ENCODE measurements around the gene HSPA8.
"Not testable (repeated sequence)": the region's sequence is repeated elsewhere in the genome, so short reads cannot be mapped to it uniquely, and the experiment has no call there.

The HSPA8 gene

GRCh38 chr11:123061403-123062157, at the start of gene HSPA8:
HSPA8 (minus strand) TSS chr11:123062136; CDS start chr11:123061324, 812 bp downstream.
- Mint-ChIP-seq H3K4me1 (ENCODE audit: low read depth) (peaks cover 49% of the 10 kb centered on the region), H3K27me3 (ENCODE audit: low read depth) (no peaks in the 10 kb centered on the region), H3K9me3 (no peaks in the 10 kb centered on the region), H3K27ac (peak within 1 kb of the TSS; percentile 100), H3K4me3 (peak within 1 kb of the TSS; percentile 100), H3K36me3 (ENCODE audit: low read depth) (peaks cover 68% of the 10 kb centered on the region)
- no peak for DNase-seq (ENCODE audit: low spot score)

- Mint-ChIP-seq H3K36me3 (ENCODE audit: low read depth) (no peaks in the 10 kb centered on the region), H3K27me3 (ENCODE audit: low read depth) (peaks cover 13% of the 10 kb centered on the region), H3K9me3 (no peaks in the 10 kb centered on the region), H3K4me3 (no peak overlapping the region), H3K4me1 (ENCODE audit: low read depth) (peaks cover 3% of the 10 kb centered on the region), H3K27ac (no peak overlapping the region)
- DNase-seq (ENCODE audit: low spot score): no peak
Measured at GRCh38 chr11:123111465-123111864, 49.5 kb upstream of the HSPA8 start.

DNA sequence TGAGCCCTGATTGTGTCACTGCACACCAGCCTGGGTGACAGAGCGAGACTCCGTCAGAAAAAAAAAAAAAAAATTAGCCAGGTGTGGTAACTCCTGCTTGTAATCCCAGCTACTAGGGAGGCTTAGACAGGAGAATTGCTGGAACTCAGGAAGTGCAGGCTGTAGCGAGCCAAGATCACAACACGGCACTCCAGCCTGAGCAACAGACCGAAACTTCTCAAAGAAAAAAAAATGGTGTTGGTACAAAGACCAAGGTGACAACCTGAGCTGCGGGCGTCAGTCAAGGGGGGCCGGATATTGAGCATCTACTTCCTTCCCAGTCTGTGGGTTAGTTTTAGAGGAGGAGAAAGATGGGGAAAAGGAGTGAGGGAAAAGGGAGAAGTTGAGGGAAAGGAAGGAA, 48.5 kb upstream of the HSPA8 start:
- Mint-ChIP-seq H3K36me3 (ENCODE audit: low read depth) (no peaks in the 10 kb centered on the region), H3K9me3 (no peaks in the 10 kb centered on the region), H3K27ac (no peak overlapping the region), H3K4me1 (ENCODE audit: low read depth) (peaks cover 3% of the 10 kb centered on the region), H3K4me3 (no peak overlapping the region), H3K27me3 (ENCODE audit: low read depth) (peaks cover 13% of the 10 kb centered on the region)
- no peak for DNase-seq (ENCODE audit: low spot score)

- Mint-ChIP-seq H3K4me3 (no peak overlapping the region), H3K4me1 (ENCODE audit: low read depth) (peaks cover 10% of the 10 kb centered on the region), H3K36me3 (ENCODE audit: low read depth) (no peaks in the 10 kb centered on the region), H3K27me3 (ENCODE audit: low read depth) (peaks cover 13% of the 10 kb centered on the region), H3K9me3 (no peaks in the 10 kb centered on the region), H3K27ac (no peak overlapping the region)
- no peak for DNase-seq (ENCODE audit: low spot score)
Measured at GRCh38 chr11:123107945-123108495, 46.1 kb upstream of the HSPA8 start.

DNA sequence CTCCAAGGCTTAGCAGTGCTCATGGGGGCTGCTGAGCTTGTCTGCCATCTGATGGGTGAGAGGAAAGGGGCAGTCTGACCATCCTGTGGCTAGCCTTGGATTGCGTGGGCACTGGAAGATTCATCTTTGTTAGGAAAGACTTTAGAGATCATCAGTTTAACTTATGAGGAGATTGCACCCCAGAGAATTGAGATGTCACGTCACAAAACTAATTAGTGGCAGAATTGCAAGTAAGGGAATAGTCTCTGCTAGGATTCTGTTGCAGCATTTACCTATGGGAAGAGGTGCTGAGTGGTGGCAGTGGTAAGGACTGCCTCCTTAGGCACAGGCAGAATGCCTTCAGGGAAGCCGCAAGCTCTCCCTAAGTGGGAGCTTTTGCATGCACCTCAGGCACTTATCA, 42.8 kb upstream of the HSPA8 start:
- Mint-ChIP-seq H3K4me3 (no peak overlapping the region), H3K27ac (no peak overlapping the region), H3K9me3 (no peaks in the 10 kb centered on the region), H3K27me3 (ENCODE audit: low read depth) (peaks cover 13% of the 10 kb centered on the region), H3K4me1 (ENCODE audit: low read depth) (peaks cover 16% of the 10 kb centered on the region), H3K36me3 (ENCODE audit: low read depth) (no peaks in the 10 kb centered on the region)
- DNase-seq (ENCODE audit: low spot score): no peak

GRCh38 chr11:123103326-123103980, 41.5 kb upstream of the HSPA8 start:
- Mint-ChIP-seq H3K27me3 (ENCODE audit: low read depth) (peaks cover 5% of the 10 kb centered on the region), H3K9me3 (no peaks in the 10 kb centered on the region), H3K27ac (no peak overlapping the region), H3K4me1 (ENCODE audit: low read depth) (peaks cover 16% of the 10 kb centered on the region), H3K4me3 (no peak overlapping the region), H3K36me3 (ENCODE audit: low read depth) (no peaks in the 10 kb centered on the region)
- no peak for DNase-seq (ENCODE audit: low spot score)

DNA sequence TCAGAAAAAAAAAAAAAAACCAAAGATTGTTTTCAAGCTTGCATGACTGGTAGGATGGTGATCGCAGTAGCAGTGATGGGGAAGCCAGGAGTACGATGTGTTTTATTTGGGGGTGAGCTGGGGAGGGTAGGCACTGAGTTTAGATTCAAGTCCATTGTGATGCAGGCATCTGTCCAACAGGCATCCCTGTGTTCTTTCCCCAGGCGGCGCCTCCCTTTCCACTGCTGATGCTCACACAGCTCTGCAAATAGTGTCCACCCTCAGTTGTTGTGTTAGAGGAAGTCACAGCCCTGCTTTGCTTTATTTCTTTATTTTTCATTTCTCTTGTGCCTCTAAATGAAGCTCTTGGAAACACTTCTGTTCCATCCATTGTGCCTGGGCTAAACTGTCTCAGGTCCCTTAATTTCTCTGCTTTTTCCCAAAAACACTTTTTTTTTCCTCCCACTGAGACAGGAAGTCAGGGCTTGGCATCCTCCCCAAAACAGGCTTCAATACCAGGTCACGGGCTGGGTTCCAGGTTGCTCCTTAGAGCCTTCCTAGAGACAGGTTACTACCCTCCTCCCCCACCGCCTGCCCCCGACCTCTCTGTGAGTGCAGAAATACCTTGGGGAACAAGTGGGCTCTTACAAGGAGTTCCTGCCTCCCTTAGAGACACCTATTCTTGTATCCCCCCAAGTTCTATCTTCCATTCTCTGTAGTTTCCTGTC, 38.6 kb upstream of the HSPA8 start:
- H3K27ac Mint-ChIP-seq: peak overlapping the region; percentile 1
- peaks cover 16% of the 10 kb centered on the region for H3K4me1 Mint-ChIP-seq (ENCODE audit: low read depth)
- H3K4me3 Mint-ChIP-seq: no peak overlapping the region
- H3K9me3 Mint-ChIP-seq: no peaks in the 10 kb centered on the region
- DNase-seq (ENCODE audit: low spot score): no peak
- no peaks in the 10 kb centered on the region for H3K36me3 Mint-ChIP-seq (ENCODE audit: low read depth)
- no peaks in the 10 kb centered on the region for H3K27me3 Mint-ChIP-seq (ENCODE audit: low read depth)

DNA sequence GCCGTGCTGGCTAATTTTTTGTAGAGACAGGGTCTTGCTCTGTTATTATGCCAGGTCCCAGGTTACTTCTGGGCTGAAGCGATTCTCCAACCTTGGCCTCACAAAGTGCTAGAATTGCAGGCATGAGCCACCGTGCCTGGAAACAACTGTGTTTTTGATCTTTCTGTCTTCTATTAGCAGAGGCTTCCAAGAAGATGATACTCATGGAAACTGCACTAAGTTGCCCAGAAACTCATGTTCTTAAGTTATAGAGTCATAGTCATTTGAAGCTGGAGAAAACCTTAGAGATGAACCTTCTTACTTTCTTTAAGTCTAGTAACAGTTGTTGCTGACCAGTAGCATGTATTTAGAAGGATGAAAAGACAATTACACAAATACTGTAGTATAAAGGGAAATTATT, 37.1 kb upstream of the HSPA8 start:
- DNase-seq (ENCODE audit: low spot score): no peak
- H3K9me3 Mint-ChIP-seq: no peaks in the 10 kb centered on the region
- peaks cover 13% of the 10 kb centered on the region for H3K4me1 Mint-ChIP-seq (ENCODE audit: low read depth)
- H3K4me3 Mint-ChIP-seq: no peak overlapping the region
- H3K27me3 Mint-ChIP-seq (ENCODE audit: low read depth): no peaks in the 10 kb centered on the region
- no peak overlapping the region for H3K27ac Mint-ChIP-seq
- H3K36me3 Mint-ChIP-seq (ENCODE audit: low read depth): no peaks in the 10 kb centered on the region

GRCh38 chr11:123093739-123094138, 31.8 kb upstream of the HSPA8 start:
- H3K9me3 Mint-ChIP-seq: no peaks in the 10 kb centered on the region
- H3K27ac Mint-ChIP-seq: no peak overlapping the region
- no peaks in the 10 kb centered on the region for H3K27me3 Mint-ChIP-seq (ENCODE audit: low read depth)
- H3K36me3 Mint-ChIP-seq (ENCODE audit: low read depth): no peaks in the 10 kb centered on the region
- peaks cover 3% of the 10 kb centered on the region for H3K4me1 Mint-ChIP-seq (ENCODE audit: low read depth)
- no peak for DNase-seq (ENCODE audit: low spot score)
- no peak overlapping the region for H3K4me3 Mint-ChIP-seq

DNA sequence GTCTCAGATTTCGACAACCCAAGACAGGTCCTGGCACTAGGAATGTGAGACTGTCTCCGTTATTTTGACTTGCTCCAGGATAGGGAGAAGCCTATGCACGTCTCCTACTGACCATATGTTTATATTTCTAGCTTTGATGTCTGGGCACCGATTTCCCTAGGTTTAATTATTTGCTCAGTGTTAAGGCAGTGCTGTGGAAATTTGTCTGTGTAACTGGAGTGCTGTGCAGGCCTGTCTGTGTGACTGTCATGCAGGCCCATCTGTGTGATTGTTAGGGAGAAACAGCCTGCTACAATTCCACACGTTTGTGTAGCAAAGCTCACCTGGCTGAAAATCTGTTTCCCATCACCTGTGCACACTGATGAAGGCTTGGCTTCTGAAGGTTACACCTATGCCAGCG, 29.6 kb upstream of the HSPA8 start:
- Mint-ChIP-seq H3K4me3 (no peak overlapping the region), H3K9me3 (no peaks in the 10 kb centered on the region), H3K4me1 (ENCODE audit: low read depth) (peaks cover 13% of the 10 kb centered on the region), H3K27me3 (ENCODE audit: low read depth) (no peaks in the 10 kb centered on the region), H3K36me3 (ENCODE audit: low read depth) (no peaks in the 10 kb centered on the region), H3K27ac (peak overlapping the region; percentile 1)
- DNase-seq (ENCODE audit: low spot score): no peak

GRCh38 chr11:123090168-123090567, 28.2 kb upstream of the HSPA8 start:
- H3K27ac Mint-ChIP-seq; H3K4me3 Mint-ChIP-seq; H3K27me3 Mint-ChIP-seq (ENCODE audit: low read depth); H3K9me3 Mint-ChIP-seq; H3K36me3 Mint-ChIP-seq (ENCODE audit: low read depth); DNase-seq (ENCODE audit: low spot score): not testable (repeated sequence)
- peaks cover 24% of the 10 kb centered on the region for H3K4me1 Mint-ChIP-seq (ENCODE audit: low read depth)

DNA sequence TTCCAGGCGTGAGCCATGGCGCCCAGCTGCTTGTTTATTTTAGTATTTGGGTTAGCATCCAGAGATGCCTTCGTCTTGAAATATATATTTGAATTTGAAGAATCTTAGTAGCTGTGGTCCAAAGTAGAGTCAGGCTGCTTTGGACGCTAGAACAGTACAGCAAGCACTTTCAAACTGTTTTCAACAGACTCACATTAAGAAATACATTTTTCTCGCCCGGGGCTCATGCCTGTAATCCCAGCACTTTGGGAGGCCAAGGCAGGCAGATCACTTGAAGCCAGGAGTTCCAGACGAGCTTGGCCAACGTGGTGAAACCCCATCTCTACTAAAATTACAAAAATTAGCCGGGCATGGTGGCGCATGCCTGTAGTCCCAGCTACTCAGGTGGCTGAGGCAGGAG, 27.0 kb upstream of the HSPA8 start:
- not testable (repeated sequence) for H3K36me3 Mint-ChIP-seq (ENCODE audit: low read depth); H3K27me3 Mint-ChIP-seq (ENCODE audit: low read depth); DNase-seq (ENCODE audit: low spot score); H3K27ac Mint-ChIP-seq; H3K9me3 Mint-ChIP-seq; H3K4me3 Mint-ChIP-seq
- H3K4me1 Mint-ChIP-seq (ENCODE audit: low read depth): peaks cover 31% of the 10 kb centered on the region

GRCh38 chr11:123087657-123088056, 25.7 kb upstream of the HSPA8 start:
- peak; percentile 29 for DNase-seq (ENCODE audit: low spot score)
- H3K27me3 Mint-ChIP-seq (ENCODE audit: low read depth); H3K36me3 Mint-ChIP-seq (ENCODE audit: low read depth); H3K9me3 Mint-ChIP-seq: not testable (repeated sequence)
- Mint-ChIP-seq H3K4me3 (peak overlapping the region; percentile 62), H3K4me1 (ENCODE audit: low read depth) (peaks cover 43% of the 10 kb centered on the region), H3K27ac (peak overlapping the region; percentile 91)

DNA sequence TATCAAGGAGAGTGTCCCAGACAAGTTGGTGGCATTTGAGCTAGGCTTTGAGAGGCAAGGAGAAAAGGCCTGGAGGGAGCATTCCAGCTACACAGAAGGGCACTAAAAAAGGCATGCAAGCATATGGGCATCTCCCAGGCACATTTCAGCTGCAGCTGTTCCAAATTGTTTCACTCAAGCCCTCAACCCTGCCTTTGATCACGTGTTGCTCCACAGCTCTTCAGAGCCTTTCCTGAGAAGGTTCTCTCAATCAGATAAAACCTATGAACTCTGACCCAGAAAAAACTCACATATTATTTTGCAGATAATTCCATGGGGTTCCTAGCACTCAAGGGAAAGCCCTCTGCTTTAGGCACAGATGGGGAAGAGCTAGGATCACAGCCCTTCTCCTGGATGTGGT, 24.4 kb upstream of the HSPA8 start:
- peaks cover 48% of the 10 kb centered on the region for H3K4me1 Mint-ChIP-seq (ENCODE audit: low read depth)
- H3K4me3 Mint-ChIP-seq: peak overlapping the region; percentile 52
- no peaks in the 10 kb centered on the region for H3K27me3 Mint-ChIP-seq (ENCODE audit: low read depth)
- peak overlapping the region; percentile 91 for H3K27ac Mint-ChIP-seq
- H3K9me3 Mint-ChIP-seq: no peaks in the 10 kb centered on the region
- peaks cover 7% of the 10 kb centered on the region for H3K36me3 Mint-ChIP-seq (ENCODE audit: low read depth)
- DNase-seq (ENCODE audit: low spot score): no peak

Data from T-helper 2 cell treated with Interferon-gamma antibody and Interleukin-4, amounts not matched to agents 5 μg/mL and 100 μg/mL, for 36 hours (primary cell).